ENCODE measurements around the gene SCN3B.

SCN3B gene

GRCh38 chr11:123597859-123598258 is 56.6 kb downstream of the SCN3B start:
- no peak for DNase-seq (ENCODE audit: low spot score)

- DNase-seq (ENCODE audit: low spot score) = no peak
Measured at GRCh38 chr11:123594921-123595320, 59.5 kb downstream of the SCN3B start.

DNA sequence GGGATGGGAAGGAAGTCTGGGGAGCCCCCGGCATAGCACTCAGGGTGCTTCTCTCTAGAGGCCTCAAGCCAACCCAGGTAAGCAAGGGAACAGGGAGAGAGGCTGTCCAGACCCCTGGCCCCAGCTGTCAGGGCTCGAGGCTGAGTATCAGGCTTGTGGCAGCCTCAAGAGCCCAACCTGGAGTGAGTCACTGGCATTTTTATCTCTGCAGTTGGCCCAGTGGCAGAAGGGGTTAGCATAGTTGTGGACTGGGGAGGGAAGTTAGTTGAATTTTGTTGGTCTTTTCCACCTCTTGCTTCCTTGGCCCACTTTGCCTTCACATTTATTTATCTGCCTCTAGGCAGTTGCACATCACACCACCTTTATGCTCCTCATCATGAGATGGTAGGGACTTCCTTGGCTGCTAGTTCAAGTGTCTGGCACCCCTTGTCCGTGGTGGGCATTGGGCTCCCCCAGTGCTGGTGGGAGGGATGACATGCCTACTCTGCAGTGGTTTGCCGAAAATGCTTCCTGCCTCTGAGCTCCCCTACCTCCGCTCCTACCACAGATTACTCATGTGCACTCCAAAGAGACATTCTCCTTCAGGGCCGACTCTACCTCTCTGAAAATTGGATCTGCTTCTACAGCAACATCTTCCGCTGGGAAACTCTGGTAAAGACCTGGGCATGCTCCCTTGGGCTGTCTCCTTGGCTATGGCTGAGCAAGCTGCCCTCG is 60.1 kb downstream of the SCN3B start:
- peak; percentile 37 for DNase-seq (ENCODE audit: low spot score)

GRCh38 chr11:123593570-123593969 is 60.9 kb downstream of the SCN3B start:
- DNase-seq (ENCODE audit: low spot score) = no peak

GRCh38 chr11:123590296-123590912 is 64.0 kb downstream of the SCN3B start:
- peak; percentile 40 for DNase-seq (ENCODE audit: low spot score)

DNA sequence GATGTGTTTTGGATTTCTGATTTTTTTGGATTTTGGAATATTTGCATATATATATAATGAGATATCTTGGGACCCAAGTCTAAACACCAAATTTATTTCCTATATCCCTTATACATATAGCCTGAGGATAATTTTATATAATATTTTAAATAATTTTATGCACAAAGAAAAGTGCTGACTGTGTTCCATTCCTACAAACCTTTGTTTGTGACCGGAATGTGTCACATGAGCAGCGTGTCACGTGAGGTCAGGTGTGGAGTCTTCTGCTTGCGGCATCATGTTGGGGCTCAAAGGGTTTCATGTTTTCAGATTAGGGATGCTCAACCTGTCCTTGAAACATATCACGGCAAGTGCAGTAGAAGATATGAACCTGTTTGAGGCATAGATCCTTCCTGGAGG is 65.6 kb downstream of the SCN3B start:
- no peak for DNase-seq (ENCODE audit: low spot score)

GRCh38 chr11:123588117-123588863 is 66.1 kb downstream of the SCN3B start:
- no peak for DNase-seq (ENCODE audit: low spot score)

- DNase-seq (ENCODE audit: low spot score) = no peak
Measured at GRCh38 chr11:123587559-123587958, 66.9 kb downstream of the SCN3B start.

DNA sequence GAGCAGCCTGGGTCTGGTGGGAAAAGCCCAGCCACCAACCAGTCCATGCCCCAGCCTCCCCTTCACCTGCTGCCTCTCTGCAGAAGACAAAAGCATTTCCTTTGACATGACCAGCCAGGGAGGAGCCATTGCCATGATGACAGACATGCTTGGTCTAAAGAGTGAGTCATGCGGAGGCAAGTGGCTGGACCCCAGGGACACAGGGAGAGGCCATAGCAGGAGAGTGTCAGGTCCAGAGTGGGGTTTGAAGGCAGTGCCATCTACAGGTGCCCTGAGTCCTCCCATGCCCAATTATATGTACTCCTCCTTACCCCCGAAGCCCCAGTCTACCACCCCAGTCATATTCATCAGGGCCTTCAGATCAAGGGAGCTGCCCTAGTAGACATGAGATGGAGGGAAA is 67.4 kb downstream of the SCN3B start:
- peak; percentile 65 for DNase-seq (ENCODE audit: low spot score)

GRCh38 chr11:123586568-123586967 is 67.9 kb downstream of the SCN3B start:
- DNase-seq (ENCODE audit: low spot score) = no peak

DNA sequence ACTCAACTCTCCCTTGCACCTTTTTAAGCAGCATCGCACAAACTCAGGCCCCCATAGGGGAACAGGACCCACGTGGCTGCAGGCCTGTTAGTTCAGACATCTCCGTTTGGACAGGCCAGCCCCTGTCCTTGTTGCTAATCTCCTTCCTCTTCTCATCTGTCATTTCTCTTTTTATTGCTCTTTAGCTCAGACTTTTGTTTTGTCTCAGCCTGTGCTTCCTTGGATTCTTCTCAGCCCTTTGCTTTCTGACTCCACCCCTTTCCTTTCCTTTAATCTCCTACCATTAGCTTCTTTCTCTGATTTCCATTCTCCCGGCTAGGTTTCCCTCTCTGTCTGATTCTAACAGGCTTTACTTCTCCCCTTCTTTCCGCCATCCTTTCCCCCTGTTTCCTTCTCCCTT is 68.7 kb downstream of the SCN3B start:
- no peak for DNase-seq (ENCODE audit: low spot score)

- DNase-seq (ENCODE audit: low spot score) = no peak
Measured at GRCh38 chr11:123585206-123585605, 69.2 kb downstream of the SCN3B start.

DNA sequence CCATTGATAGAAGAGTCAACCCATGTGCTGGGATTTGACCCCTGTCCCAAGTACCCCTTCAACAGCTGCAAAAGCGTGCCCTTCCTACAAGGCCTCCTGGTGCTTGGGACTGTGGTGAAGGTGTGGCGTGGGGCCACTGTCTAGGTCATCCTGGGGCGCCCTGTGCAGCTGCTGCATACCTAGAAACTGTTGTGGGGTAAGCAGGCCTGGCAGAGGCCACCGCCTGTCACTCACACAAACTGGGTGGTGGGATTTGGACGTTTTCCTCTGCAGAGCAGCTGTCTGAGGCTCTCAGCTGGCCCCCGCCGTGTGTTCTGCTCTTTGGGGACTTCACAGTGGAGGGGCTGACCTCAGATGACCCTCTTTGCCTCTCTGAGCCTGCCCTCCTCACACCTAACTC is 69.7 kb downstream of the SCN3B start:
- no peak for DNase-seq (ENCODE audit: low spot score)

GRCh38 chr11:123584186-123584585 is 70.2 kb downstream of the SCN3B start:
- DNase-seq (ENCODE audit: low spot score) = no peak

DNA sequence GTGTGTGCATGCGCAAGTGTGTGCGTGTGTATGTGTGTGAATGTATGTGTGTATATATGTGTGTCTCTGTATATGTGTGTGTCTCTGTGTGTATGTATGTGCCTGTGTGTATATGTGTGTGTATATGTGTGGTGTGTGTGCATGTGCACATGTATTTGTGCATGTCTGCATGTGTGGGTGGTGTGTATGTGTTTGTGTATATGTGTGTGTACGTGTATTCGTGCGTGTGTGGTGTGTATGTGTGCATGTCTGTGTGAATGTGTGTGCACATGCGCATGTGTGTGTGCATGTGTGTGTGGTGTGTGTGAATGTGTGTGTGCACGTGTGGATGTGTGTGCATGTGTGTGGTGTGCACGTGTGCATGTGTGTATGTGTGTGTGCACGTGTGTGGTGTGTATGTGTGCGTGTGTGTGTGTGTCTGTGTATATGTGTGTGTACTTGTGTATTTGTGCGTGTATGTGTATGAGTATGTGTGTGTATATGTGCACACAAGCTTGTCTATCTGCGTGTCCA is 71.4 kb downstream of the SCN3B start:
- no peak for DNase-seq (ENCODE audit: low spot score)

DNA sequence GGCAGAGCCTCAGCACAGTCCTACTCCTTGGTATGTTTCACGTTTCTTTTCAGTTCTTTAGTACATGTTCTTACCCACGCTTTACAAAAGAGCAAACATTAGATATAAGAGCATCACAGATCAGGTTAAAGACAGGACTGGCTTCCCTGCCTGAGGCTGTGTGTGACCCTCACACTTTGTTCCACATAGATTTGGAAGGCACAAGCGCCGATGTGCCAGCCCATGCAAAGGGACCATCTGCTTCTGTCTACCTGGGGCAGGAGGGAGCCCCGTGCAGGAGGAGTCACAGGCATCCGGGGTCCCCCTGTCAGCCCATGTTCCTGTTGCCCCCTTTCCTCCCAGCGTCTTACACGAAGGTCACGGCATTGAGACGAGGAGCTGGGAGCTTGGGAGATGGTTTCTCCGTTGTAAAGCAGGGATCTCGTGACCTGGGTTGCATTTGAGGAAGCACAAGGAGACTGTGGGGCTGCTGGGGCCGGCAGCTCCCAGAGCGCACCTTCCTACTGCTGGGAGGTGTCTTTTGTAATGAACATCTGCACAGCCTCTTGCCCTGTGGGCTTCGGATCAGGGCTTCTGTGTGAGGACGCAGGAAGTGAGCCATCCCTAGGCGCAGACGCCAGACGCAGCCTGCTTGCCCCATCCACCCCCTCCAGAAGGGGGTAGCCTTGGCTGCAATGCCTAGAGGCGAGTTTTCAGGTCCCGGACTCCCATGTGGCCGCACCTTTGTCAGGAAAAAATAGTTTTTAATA is 72.6 kb downstream of the SCN3B start:
- no peak for DNase-seq (ENCODE audit: low spot score)

- DNase-seq (ENCODE audit: low spot score) = peak; percentile 55
Measured at GRCh38 chr11:123580557-123581275, 73.7 kb downstream of the SCN3B start.

DNA sequence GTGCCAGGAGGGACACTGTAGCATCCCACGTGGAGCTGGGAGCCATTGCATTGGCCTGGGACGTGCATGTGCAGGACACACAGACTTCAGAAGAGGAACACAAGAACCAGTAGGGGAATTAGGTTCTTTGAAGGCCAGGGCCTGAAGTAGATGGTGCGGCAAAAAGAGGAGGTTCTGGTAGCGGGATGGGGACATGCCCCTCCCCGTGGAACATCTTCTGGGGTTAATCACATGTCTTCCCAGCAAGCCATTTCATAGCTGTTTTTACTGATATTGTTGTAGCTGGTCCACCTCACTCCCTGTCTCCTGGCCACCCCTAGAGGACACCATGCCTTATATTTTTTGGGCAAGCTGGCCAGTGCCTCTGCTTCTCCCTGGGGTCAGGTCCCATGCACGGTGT is 74.3 kb downstream of the SCN3B start:
- no peak for DNase-seq (ENCODE audit: low spot score)

GRCh38 chr11:123579482-123579812 is 75.0 kb downstream of the SCN3B start:
- no peak for DNase-seq (ENCODE audit: low spot score)

Data from hepatic stellate cell (primary cell).